GM19324 (cell line): ENCODE measurements around the gene CDH16.
"Not testable (repeated sequence)": the region's sequence is repeated elsewhere in the genome, so short reads cannot be mapped to it uniquely, and the experiment has no call there.

Source experiments
- ATAC-seq: cut with Tn5 transposase; IDR thresholded peaks from one replicate; pipeline ENCODE4 v1.9.1; 2021; ENCODE audit warnings: mild to moderate bottlenecking, moderate library complexity; ENCODE audit not compliant: unreplicated experiment, low FRiP score

CDH16 gene

GRCh38 chr16:66947302-66948065 lies 28.8 kb upstream of the CDH16 start:
- no peak for ATAC-seq

GRCh38 chr16:66946974-66947301 lies 28.3 kb upstream of the CDH16 start:
- ATAC-seq, result no peak

- ATAC-seq, result no peak
Observed at GRCh38 chr16:66946541-66946940, 27.9 kb upstream of the CDH16 start.

GRCh38 chr16:66945939-66946338 lies 27.3 kb upstream of the CDH16 start:
- ATAC-seq, result no peak

- not testable (repeated sequence) for ATAC-seq
Observed at GRCh38 chr16:66944971-66945370, 26.3 kb upstream of the CDH16 start.

GRCh38 chr16:66944054-66944441 lies 25.4 kb upstream of the CDH16 start:
- ATAC-seq, result no peak

GRCh38 chr16:66943426-66944053 lies 24.9 kb upstream of the CDH16 start:
- ATAC-seq, result no peak

- ATAC-seq, result no peak
Observed at GRCh38 chr16:66942981-66943380, 24.3 kb upstream of the CDH16 start.

- ATAC-seq, result no peak
Observed at GRCh38 chr16:66940236-66940635, 21.6 kb upstream of the CDH16 start.

GRCh38 chr16:66939366-66939765 lies 20.7 kb upstream of the CDH16 start:
- no peak for ATAC-seq

GRCh38 chr16:66937725-66938337 lies 19.1 kb upstream of the CDH16 start:
- ATAC-seq, result no peak

- no peak for ATAC-seq
Observed at GRCh38 chr16:66936889-66937554, 18.3 kb upstream of the CDH16 start.

- ATAC-seq, result no peak
Observed at GRCh38 chr16:66936462-66936861, 17.8 kb upstream of the CDH16 start.

GRCh38 chr16:66935314-66936011 lies 16.8 kb upstream of the CDH16 start, which contains the start of gene CES2:
Gene CES2 (plus strand): TSS chr16:66935516. CDS start chr16:66935636, 120 bp downstream.
- no peak for ATAC-seq

- peak; percentile 14 for ATAC-seq
Observed at GRCh38 chr16:66934839-66935313, 16.2 kb upstream of the CDH16 start.

- ATAC-seq, result peak; percentile 84
Observed at GRCh38 chr16:66934138-66934838, 15.6 kb upstream of the CDH16 start, which contains the start of gene CIAO2B. Gene CIAO2B (minus strand): TSS chr16:66934402. CDS start chr16:66934364, 38 bp downstream.

- no peak for ATAC-seq
Observed at GRCh38 chr16:66933776-66934137, 15.1 kb upstream of the CDH16 start.

GRCh38 chr16:66932076-66932475 lies 13.4 kb upstream of the CDH16 start:
- ATAC-seq, result no peak

- no peak for ATAC-seq
Observed at GRCh38 chr16:66931665-66932064, 13.0 kb upstream of the CDH16 start.

- no peak for ATAC-seq
Observed at GRCh38 chr16:66930189-66930588, 11.5 kb upstream of the CDH16 start.
